PC-3 (cell line): ENCODE measurements around the gene EPC2. TPM values are rescaled to one million over a fixed set of nuclear protein-coding genes. Genes with fewer than 3 reads are reported as not detected.

Experiments
- ATAC-seq: fragments of 200-7000 bp; cut with Tn5 transposase; 2 replicates; pipeline ENCODE4 v1.9.1; 2020; ENCODE audit warnings: mild to moderate bottlenecking, moderate library complexity
- BruUV-seq: library from RNA; stranded (reverse); fragments of 400-500 nt; replicated peaks from 2 replicates; lab custom pipeline; 2021; lab: Mats Ljungman, UMichigan
- CTCF ChIA-PET: fragments of 300-600 bp; sonication (Branson Sonifier 250); formaldehyde crosslinking; loops from one replicate; lab custom pipeline; 2022; ENCODE audit warnings: antibody characterized with exemption; lab: Charles Lee
- POLR2A ChIA-PET: fragments of 300-600 bp; sonication (Branson Sonifier 250); formaldehyde crosslinking; loops from one replicate; lab custom pipeline; 2022; ENCODE audit warnings: antibody characterized with exemption; ENCODE audit not compliant: unreplicated experiment; lab: Charles Lee
- DNase-seq: peaks from one replicate; pipeline ENCODE4 v3.0.0-alpha.2; 2015
- H2AFZ ChIP-seq: fragments of 300-600 bp; sonication (generic); 2 replicates; pipeline ENCODE4 v1.6.0; 2016; ENCODE audit warnings: antibody characterized with exemption, low read length
- H3F3A ChIP-seq: fragments of 300-600 bp; sonication (generic); one replicate; pipeline ENCODE4 v1.6.0; 2017; ENCODE audit warnings: antibody characterized with exemption, low read length, control low read depth, mild to moderate bottlenecking; ENCODE audit not compliant: unreplicated experiment
- H3K27ac ChIP-seq: fragments of 300-600 bp; sonication (generic); 2 replicates; pipeline ENCODE4 v1.5.1; 2016; ENCODE audit warnings: mild to moderate bottlenecking, low read length
- H3K27me3 ChIP-seq: fragments of 300-600 bp; sonication (generic); 2 replicates; pipeline ENCODE4 v1.6.1; 2016; ENCODE audit warnings: low read length, mixed read lengths
- H3K36me3 ChIP-seq: fragments of 300-600 bp; sonication (generic); 2 replicates; pipeline ENCODE4 v1.6.1; 2016; ENCODE audit warnings: low read depth, mixed run types, low read length, mixed read lengths
- H3K4me1 ChIP-seq: fragments of 300-600 bp; sonication (generic); 2 replicates; pipeline ENCODE4 v1.5.1; 2016; ENCODE audit warnings: low read length; ENCODE audit not compliant: insufficient read depth
- H3K4me2 ChIP-seq: fragments of 300-600 bp; sonication (generic); 2 replicates; pipeline ENCODE4 v1.6.0; 2016; ENCODE audit warnings: low read length
- H3K4me3 ChIP-seq: fragments of 300-600 bp; sonication (generic); 2 replicates; pipeline ENCODE4 v1.5.1; 2016; ENCODE audit warnings: mild to moderate bottlenecking, low read length, mixed read lengths
- H3K79me2 ChIP-seq: fragments of 300-600 bp; sonication (generic); 2 replicates; pipeline ENCODE4 v1.6.1; 2017; ENCODE audit warnings: low read length, mixed read lengths
- H3K9ac ChIP-seq: fragments of 300-600 bp; sonication (generic); 2 replicates; pipeline ENCODE4 v1.6.0; 2016; ENCODE audit warnings: mild to moderate bottlenecking, low read length
- H3K9me2 ChIP-seq: fragments of 300-600 bp; sonication (generic); replicated peaks from 2 replicates; pipeline ENCODE4 v1.6.1; 2016; ENCODE audit warnings: mixed run types, low read length, mixed read lengths
- H3K9me3 ChIP-seq: fragments of 300-600 bp; sonication (generic); 2 replicates; pipeline ENCODE4 v1.6.1; 2016; ENCODE audit warnings: low read length, mixed read lengths
- H4K20me1 ChIP-seq: fragments of 300-600 bp; sonication (generic); 2 replicates; pipeline ENCODE4 v1.6.1; 2016; ENCODE audit warnings: low read length, mixed read lengths
- EZH2 ChIP-seq: fragments of 300-600 bp; sonication (generic); IDR thresholded peaks from one replicate; pipeline ENCODE4 v1.6.1; 2017; ENCODE audit warnings: antibody characterized with exemption, mild to moderate bottlenecking, low read length; ENCODE audit not compliant: unreplicated experiment
- EZH2phosphoT487 ChIP-seq: fragments of 300-600 bp; sonication (generic); IDR thresholded peaks from 2 replicates; pipeline ENCODE4 v1.6.1; 2018; ENCODE audit warnings: mild to moderate bottlenecking, antibody characterized with exemption, low read length, borderline replicate concordance
- intact Hi-C: fragments of 100-400 bp; cut with micrococcal nuclease; formaldehyde crosslinking; loops from 2 replicates; pipeline ENCODE4 v1.9.0; 2023
- total RNA-seq: library from RNA; depleted of rRNA; stranded (reverse); fragments of >200 nt; gene quantifications from 2 replicates; pipeline ENCODE4 v1.2.3, GENCODE V29; 2014
- TF ChIP-seq, protein P1 (sequence below): fragments of 300-600 bp; sonication (generic); conservative IDR thresholded peaks from 2 replicates; pipeline ENCODE4 v1.5.1; 2017; ENCODE audit warnings: antibody characterized with exemption, low read depth, mild to moderate bottlenecking, low read length

The EPC2 gene
- total RNA-seq, 1 experiment from 2014 or later: 20.6 TPM

DNA sequence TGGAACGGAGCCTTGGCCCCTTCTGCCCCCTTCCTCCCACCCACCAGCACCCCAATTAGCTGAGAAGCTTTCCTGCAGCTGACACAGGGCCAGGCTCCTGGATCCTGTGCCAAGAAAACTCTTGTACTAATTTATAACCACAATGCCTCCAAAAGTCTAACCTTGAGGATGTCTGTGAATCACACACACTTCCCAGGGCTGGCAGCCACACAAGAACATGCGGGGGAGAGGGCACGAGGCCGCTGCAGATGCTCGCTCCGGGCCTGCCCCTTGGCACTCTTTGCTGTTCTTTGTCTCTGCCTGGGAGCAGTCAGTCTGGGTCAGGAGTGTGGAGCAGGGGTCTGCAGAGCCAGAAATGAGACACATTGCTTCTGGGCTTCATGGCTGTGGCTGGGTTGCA is 167.8 kb downstream of the EPC2 start:
- Histone ChIP-seq H3K9me3 (no peaks in the 10 kb centered on the region), H3K27ac (peak overlapping the region; percentile 33), H4K20me1 (no peaks in the 10 kb centered on the region), H3K9me2 (no peaks in the 10 kb centered on the region), H3K27me3 (no peaks in the 10 kb centered on the region), H3K36me3 (no peaks in the 10 kb centered on the region), H3K9ac (no peak overlapping the region), H3F3A (no peaks in the 10 kb centered on the region), H3K4me2 (peak overlapping the region; percentile 71), H2AFZ (peak overlapping the region; percentile 65), H3K79me2 (no peaks in the 10 kb centered on the region), H3K4me1 (peaks cover 50% of the 10 kb centered on the region), H3K4me3 (no peak overlapping the region; the same call in 1 of the 2 replicates)
- ATAC-seq (peak; percentile 61), DNase-seq (peak; percentile 76)
- ChIA-PET POLR2A (no interaction called here), CTCF (no interaction called here)
- no TSS peak for BruUV-seq
- TF ChIP-seq, protein P1, sequence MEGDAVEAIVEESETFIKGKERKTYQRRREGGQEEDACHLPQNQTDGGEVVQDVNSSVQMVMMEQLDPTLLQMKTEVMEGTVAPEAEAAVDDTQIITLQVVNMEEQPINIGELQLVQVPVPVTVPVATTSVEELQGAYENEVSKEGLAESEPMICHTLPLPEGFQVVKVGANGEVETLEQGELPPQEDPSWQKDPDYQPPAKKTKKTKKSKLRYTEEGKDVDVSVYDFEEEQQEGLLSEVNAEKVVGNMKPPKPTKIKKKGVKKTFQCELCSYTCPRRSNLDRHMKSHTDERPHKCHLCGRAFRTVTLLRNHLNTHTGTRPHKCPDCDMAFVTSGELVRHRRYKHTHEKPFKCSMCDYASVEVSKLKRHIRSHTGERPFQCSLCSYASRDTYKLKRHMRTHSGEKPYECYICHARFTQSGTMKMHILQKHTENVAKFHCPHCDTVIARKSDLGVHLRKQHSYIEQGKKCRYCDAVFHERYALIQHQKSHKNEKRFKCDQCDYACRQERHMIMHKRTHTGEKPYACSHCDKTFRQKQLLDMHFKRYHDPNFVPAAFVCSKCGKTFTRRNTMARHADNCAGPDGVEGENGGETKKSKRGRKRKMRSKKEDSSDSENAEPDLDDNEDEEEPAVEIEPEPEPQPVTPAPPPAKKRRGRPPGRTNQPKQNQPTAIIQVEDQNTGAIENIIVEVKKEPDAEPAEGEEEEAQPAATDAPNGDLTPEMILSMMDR: no peak
- TF ChIP-seq EZH2phosphoT487 (no peak), EZH2 (no peak)
- intact Hi-C loops: no loop called here

DNA sequence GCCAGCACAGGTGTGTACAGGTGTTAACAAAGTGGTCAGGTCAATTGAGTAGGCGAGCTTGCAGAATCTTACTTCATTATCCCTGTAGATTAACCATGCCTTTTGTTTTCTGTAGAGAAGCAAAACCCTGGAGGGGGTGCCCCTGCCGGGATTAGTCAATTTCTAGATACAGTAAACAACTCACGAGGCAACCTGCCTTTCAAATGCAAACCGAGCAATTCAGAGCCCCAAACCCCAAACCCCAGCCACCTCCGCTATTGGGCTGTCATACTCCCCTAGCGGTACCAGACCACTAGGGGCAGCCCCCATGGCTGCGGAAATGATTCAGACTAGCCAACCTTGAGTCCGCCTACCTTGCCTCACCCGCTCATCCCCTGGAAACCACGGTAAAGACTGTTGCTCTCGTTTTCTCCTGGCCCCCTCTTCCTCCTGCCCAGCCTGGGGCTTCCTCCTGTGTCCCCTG is 169.1 kb downstream of the EPC2 start:
- Histone ChIP-seq H3K4me1 (peaks cover 48% of the 10 kb centered on the region), H3K9me2 (no peaks in the 10 kb centered on the region), H3K4me2 (peak overlapping the region; percentile 81), H2AFZ (peak overlapping the region; percentile 62; the same call in 1 of the 2 replicates), H3K9ac (peak overlapping the region; percentile 26; the same call in 1 of the 2 replicates), H3K27ac (peak overlapping the region; percentile 75), H3K27me3 (no peaks in the 10 kb centered on the region), H3K79me2 (no peaks in the 10 kb centered on the region), H3K4me3 (peak overlapping the region; percentile 60; the same call in 1 of the 2 replicates), H3K36me3 (no peaks in the 10 kb centered on the region), H4K20me1 (no peaks in the 10 kb centered on the region), H3K9me3 (no peaks in the 10 kb centered on the region), H3F3A (no peaks in the 10 kb centered on the region)
- BruUV-seq: no TSS peak
- TF ChIP-seq, protein P1: 0 out of 2 replicates have a peak, but pooled peaks have one; percentile 14
- TF ChIP-seq EZH2 (no peak), EZH2phosphoT487 (no peak)
- DNase-seq (no peak), ATAC-seq (no peak)
- CTCF ChIA-PET: no interaction called here
- POLR2A ChIA-PET: interaction anchor here (0.7 kb wide), 1 partner anchor 74 kb away, joined by 3 read pairs; no protein-coding TSS in a partner anchor
- intact Hi-C loops: loop anchor here (2.0 kb wide), 1 partner anchor 169 kb away; the partner anchor contains the start of gene EPC2

DNA sequence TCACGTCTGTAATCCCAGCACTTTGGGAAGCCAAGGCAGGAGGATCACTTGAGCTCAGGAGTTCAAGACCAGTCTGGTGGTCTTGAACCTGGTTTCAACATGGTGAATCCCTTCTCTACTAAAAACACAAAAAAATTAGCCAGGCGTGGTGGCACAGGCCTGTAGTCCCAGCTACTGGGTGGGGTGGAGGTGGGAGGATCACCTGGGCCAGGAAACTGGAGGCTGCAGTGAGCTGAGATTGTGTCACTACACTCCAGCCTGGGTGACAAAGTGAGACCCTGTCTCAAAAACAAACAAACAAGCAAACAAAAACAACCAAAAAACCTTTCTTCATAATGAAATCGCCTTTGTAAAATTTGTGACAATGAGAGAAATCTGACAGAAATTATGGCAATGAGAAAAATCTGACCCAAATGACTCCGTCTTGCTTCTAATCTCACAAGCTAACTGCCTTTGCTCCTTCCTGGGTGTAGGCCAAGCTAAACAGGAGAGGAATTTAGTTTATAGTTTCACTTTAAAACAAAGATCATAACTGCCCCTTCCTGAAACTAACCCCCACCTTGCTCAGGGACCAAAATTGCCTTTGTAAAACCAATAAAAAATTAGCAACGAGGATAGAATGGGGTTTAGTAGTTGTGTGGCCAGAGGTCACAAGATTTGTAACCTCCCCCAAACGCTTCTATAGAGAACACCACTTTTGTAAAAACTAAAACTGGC is 169.8 kb downstream of the EPC2 start:
- Histone ChIP-seq H3K4me3 (peak overlapping the region; percentile 60), H3K27ac (peak overlapping the region; percentile 75)
- DNase-seq: peak; percentile 76

More for the DNA sequence above, 169.8 kb downstream of the EPC2 start:
- TF ChIP-seq, protein P1: no peak
- no peaks in the 10 kb centered on the region for H3K9me2 ChIP-seq
- no peaks in the 10 kb centered on the region for H3K36me3 ChIP-seq
- peak overlapping the region; percentile 81 for H3K4me2 ChIP-seq
- H4K20me1 ChIP-seq: no peaks in the 10 kb centered on the region
- ChIA-PET POLR2A (interaction anchor here (0.7 kb wide), 1 partner anchor 73 kb away, joined by 3 read pairs; no protein-coding TSS in a partner anchor), CTCF (interaction anchor here (0.6 kb wide), 2 partner anchors 111 to 166 kb away, joined by 3 read pairs; no protein-coding TSS in a partner anchor)
- BruUV-seq: no TSS peak
- H3K4me1 ChIP-seq: peaks cover 45% of the 10 kb centered on the region
- intact Hi-C loops: loop anchor here (2.0 kb wide), 1 partner anchor 170 kb away; the partner anchor contains the start of gene EPC2
- H3K9me3 ChIP-seq: no peaks in the 10 kb centered on the region
- peak overlapping the region; percentile 26; the same call in 1 of the 2 replicates for H3K9ac ChIP-seq
- H3K27me3 ChIP-seq: no peaks in the 10 kb centered on the region
- H3F3A ChIP-seq: no peaks in the 10 kb centered on the region
- peak overlapping the region; percentile 62 for H2AFZ ChIP-seq
- ATAC-seq: peak; percentile 46
- no peaks in the 10 kb centered on the region for H3K79me2 ChIP-seq
